ENCODE results near the gene C2orf72.
A peak's percentile ranks its signal among the peaks of the same experiment; 100 is the strongest.
"Not testable (repeated sequence)": the region's sequence is repeated elsewhere in the genome, so short reads cannot be mapped to it uniquely, and the experiment has no call there.

The C2orf72 gene

GRCh38 chr2:231013820-231014219 is 23.5 kb upstream of the C2orf72 start:
- DNase-seq (ENCODE audit: low read depth): peak; percentile 30
- no peak for TF ChIP-seq CTCF (IDR thresholded peaks at IDR 0.05; ENCODE audit: insufficient read depth, low read depth, low read length, missing control alignments)
- no peak overlapping the region for H3K4me3 ChIP-seq (ENCODE audit: low read length)

GRCh38 chr2:231015478-231015877 is 21.8 kb upstream of the C2orf72 start:
- DNase-seq (ENCODE audit: low read depth): no peak
- no peak for TF ChIP-seq CTCF (IDR thresholded peaks at IDR 0.05; ENCODE audit: insufficient read depth, low read depth, low read length, missing control alignments)

DNA sequence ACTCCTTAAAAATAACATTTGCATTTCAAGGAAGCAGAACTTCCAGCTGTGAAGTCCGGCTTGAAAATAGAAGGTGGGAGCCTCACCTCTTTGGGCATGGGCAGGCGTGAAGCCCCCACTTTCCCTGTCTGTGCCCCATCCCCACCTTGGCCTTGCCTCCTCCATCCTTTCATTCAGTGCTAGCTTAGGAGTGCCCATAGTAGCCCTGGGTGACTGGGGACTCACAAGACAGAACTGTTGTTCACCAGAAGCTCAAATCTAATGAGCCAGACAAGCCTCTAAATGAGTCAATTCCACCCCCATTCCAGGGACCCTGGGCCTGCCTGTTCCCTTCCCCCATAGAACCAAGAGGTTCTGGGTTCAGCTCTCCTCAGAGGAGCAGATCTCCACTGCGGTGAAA is 21.4 kb upstream of the C2orf72 start:
- no peak for DNase-seq (ENCODE audit: low read depth)
- TF ChIP-seq CTCF (IDR thresholded peaks at IDR 0.05; ENCODE audit: insufficient read depth, low read depth, low read length, missing control alignments): no peak
- H3K4me3 ChIP-seq (ENCODE audit: low read length): no peak overlapping the region

More at GRCh38 chr2:231015478-231015877, 21.8 kb upstream of the C2orf72 start:
- no peak overlapping the region for H3K4me3 ChIP-seq (ENCODE audit: low read length)

- no peak for TF ChIP-seq CTCF (IDR thresholded peaks at IDR 0.05; ENCODE audit: insufficient read depth, low read depth, low read length, missing control alignments)
- peak; percentile 13 for DNase-seq (ENCODE audit: low read depth)
- no peak overlapping the region for H3K4me3 ChIP-seq (ENCODE audit: low read length)
Measured at GRCh38 chr2:231016566-231017230, 20.6 kb upstream of the C2orf72 start.

DNA sequence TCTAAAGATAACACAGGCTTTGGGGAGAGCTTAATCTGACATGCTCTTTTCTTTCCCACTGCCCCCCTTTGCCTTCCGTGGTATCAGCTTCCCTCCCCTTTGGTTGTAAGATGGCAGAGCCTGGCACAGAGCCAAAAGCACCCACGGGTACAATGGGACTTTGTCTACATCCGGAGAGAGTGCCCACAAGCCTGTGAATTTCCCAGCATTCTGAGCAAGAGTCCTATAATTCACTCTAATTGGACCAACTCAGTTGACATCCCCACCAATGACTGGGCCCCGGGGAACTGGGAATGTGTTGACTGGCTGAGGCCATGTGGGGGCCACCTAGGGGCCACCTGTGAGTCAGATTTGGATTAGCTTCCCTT is 20.1 kb upstream of the C2orf72 start:
- no peak for TF ChIP-seq CTCF (IDR thresholded peaks at IDR 0.05; ENCODE audit: insufficient read depth, low read depth, low read length, missing control alignments)
- DNase-seq (ENCODE audit: low read depth): no peak
- no peak overlapping the region for H3K4me3 ChIP-seq (ENCODE audit: low read length)

DNA sequence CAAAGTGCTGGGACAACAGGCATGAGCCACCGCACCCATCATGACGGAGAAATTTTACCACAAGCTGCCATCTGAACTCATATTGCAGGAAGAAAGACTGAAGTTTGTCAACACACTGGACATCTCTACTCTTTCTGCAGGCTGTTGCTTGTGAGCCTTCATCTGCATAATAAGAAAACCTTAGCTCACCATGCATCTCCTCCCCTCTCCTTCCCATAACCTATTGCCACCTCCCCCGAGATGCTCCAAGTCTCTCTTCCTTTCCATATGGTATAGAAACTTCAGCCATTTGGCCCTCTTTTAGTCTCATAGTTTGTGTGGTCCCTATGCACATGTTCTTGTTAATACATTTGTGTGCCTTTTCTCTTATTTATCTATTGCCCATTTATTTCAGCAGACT is 19.1 kb upstream of the C2orf72 start:
- DNase-seq (ENCODE audit: low read depth): no peak
- no peak for TF ChIP-seq CTCF (IDR thresholded peaks at IDR 0.05; ENCODE audit: insufficient read depth, low read depth, low read length, missing control alignments)
- H3K4me3 ChIP-seq (ENCODE audit: low read length): no peak overlapping the region

DNA sequence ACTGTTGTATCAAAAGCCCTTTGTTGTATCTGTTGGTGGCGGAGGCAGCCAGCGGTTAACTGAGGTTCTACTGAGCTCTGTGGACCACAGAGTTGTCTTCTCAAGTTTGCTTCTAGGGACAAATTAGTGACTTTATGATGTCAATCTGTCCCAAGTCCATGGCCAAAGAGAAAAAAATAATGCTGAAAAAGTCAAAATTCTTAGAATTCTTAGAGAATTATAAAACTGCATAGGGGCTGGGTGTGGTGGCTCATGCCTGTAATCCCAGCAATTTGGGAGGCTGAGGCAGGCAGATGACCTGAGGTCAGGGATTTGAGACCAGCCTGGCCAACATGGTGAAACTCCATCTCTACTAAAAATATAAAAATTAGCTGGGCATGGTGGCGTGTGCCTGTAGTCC is 12.3 kb upstream of the C2orf72 start:
- not testable (repeated sequence) for H3K4me3 ChIP-seq (ENCODE audit: low read length); DNase-seq (ENCODE audit: low read depth)

Measured in epithelial cell of esophagus (primary cell).